Fibroblast of lung (primary cell): ENCODE results near the gene KCTD16.

Experiments
- CTCF ChIP-seq, 2 donors: IDR thresholded peaks in 1 of 2; conservative IDR thresholded peaks in 1 of 2; 1 replicate in 1 of 2; 2 replicates in 1 of 2; pipeline ENCODE4 v1.5.1; 2011 to 2012; ENCODE audit warnings: low read length in 2 of 2, control low read depth in 1 of 2, inconsistent platforms in 1 of 2, low read depth in 1 of 2, mild to moderate bottlenecking in 1 of 2
- EZH2 ChIP-seq: IDR thresholded peaks from 2 replicates; pipeline ENCODE4 v1.5.1; 2012; ENCODE audit warnings: low read length, control low read depth, mild to moderate bottlenecking; ENCODE audit errors: missing control alignments

- TF ChIP-seq CTCF (conservative IDR thresholded peaks at IDR 0.05 in 1 of 2, IDR thresholded peaks at IDR 0.05 in 1 of 2; ENCODE audit: low read depth in 1 of 2, low read length in 2 of 2) (no peak), EZH2 (no peak)
Measured at GRCh38 chr5:144267961-144268513, 97.4 kb downstream of the KCTD16 start.
